HepG2 (cell line): ENCODE results near the gene FBLN5. TPM values are rescaled to one million over a fixed set of nuclear protein-coding genes. Genes with fewer than 3 reads are reported as not detected.

Source experiments
- CEBPG ChIP-seq: IDR thresholded peaks from 2 replicates; pipeline ENCODE4 v1.6.1; 2016
- FOXA1 ChIP-seq, 2 experiments: fragments of 450-650 bp in 1 of 2; sonication (generic) in 1 of 2; formaldehyde crosslinking in 1 of 2; IDR thresholded peaks; 2 replicates each; pipeline versions ENCODE4 v1.4.0 to v1.6.1; 2016 to 2020; ENCODE audit warnings: missing genetic modification reagents in 1 of 2
- GATAD2A ChIP-seq: IDR thresholded peaks from 2 replicates; pipeline ENCODE4 v1.6.1; 2016
- HHEX ChIP-seq: IDR thresholded peaks from 2 replicates; pipeline ENCODE4 v1.6.1; 2016; ENCODE audit warnings: control low read depth
- IRF2 ChIP-seq: IDR thresholded peaks from 2 replicates; pipeline ENCODE4 v1.6.1; 2018; ENCODE audit warnings: missing genetic modification reagents, missing compliant biosample characterization
- MLXIP ChIP-seq: sonication (generic); formaldehyde crosslinking; IDR thresholded peaks from 2 replicates; pipeline ENCODE4 v1.9.0; 2021; ENCODE audit warnings: missing genetic modification reagents, borderline replicate concordance
- NFYC ChIP-seq: IDR thresholded peaks from 2 replicates; pipeline ENCODE4 v1.6.1; 2016; ENCODE audit warnings: missing genetic modification reagents, missing compliant biosample characterization
- NR2C2 ChIP-seq: sonication (generic); formaldehyde crosslinking; IDR thresholded peaks from 2 replicates; pipeline ENCODE4 v1.4.0; 2020; ENCODE audit warnings: missing genetic modification reagents, mild to moderate bottlenecking, moderate library complexity, borderline replicate concordance
- PITX1 ChIP-seq: sonication (generic); formaldehyde crosslinking; IDR thresholded peaks from 2 replicates; pipeline ENCODE4 v1.5.1; 2020; ENCODE audit warnings: mild to moderate bottlenecking, missing genetic modification reagents
- RFX3 ChIP-seq: IDR thresholded peaks from 2 replicates; pipeline ENCODE4 v1.6.1; 2016; ENCODE audit warnings: missing biosample characterization, missing genetic modification reagents
- SOX13 ChIP-seq, 3 experiments: fragments of 450-650 bp in 1 of 3; sonication (generic) in 1 of 3; formaldehyde crosslinking in 1 of 3; IDR thresholded peaks in 2 of 3; conservative IDR thresholded peaks in 1 of 3; 2 replicates each; pipeline versions ENCODE4 v1.5.0 to v1.6.1; 2016 to 2020; ENCODE audit warnings: antibody characterized with exemption in 1 of 3, mild to moderate bottlenecking in 1 of 3, missing compliant biosample characterization in 1 of 3, missing genetic modification reagents in 1 of 3, moderate library complexity in 1 of 3
- SP4 ChIP-seq: sonication (generic); formaldehyde crosslinking; IDR thresholded peaks from 2 replicates; pipeline ENCODE4 v1.8.1; 2023; ENCODE audit warnings: mild to moderate bottlenecking, missing genetic modification reagents
- TBX2 ChIP-seq: sonication (generic); formaldehyde crosslinking; IDR thresholded peaks from 2 replicates; pipeline ENCODE4 v1.5.0; 2020; ENCODE audit warnings: missing genetic modification reagents, mild to moderate bottlenecking, borderline replicate concordance
- TBX3 ChIP-seq: fragments of 450-650 bp; IDR thresholded peaks from 2 replicates; pipeline ENCODE4 v1.6.1; 2017; ENCODE audit warnings: antibody characterized with exemption, mild to moderate bottlenecking, inconsistent platforms, borderline replicate concordance
- TCF7 ChIP-seq: sonication (generic); IDR thresholded peaks from 2 replicates; pipeline ENCODE4 v1.6.1; 2016; ENCODE audit warnings: antibody characterized with exemption, low read depth
- TFDP2 ChIP-seq: sonication (generic); formaldehyde crosslinking; IDR thresholded peaks from 2 replicates; pipeline ENCODE4 v1.4.0; 2020; ENCODE audit warnings: missing genetic modification reagents
- ZNF263 ChIP-seq: sonication (generic); formaldehyde crosslinking; IDR thresholded peaks from 2 replicates; pipeline ENCODE4 v1.4.0; 2020; ENCODE audit warnings: missing genetic modification reagents
- ZNF274 ChIP-seq: sonication (generic); formaldehyde crosslinking; IDR thresholded peaks from 2 replicates; pipeline ENCODE4 v1.5.1; 2020; ENCODE audit warnings: mild to moderate bottlenecking, missing genetic modification reagents
- ZNF572 ChIP-seq: sonication (generic); formaldehyde crosslinking; IDR thresholded peaks from 2 replicates; pipeline ENCODE4 v1.5.1; 2020; ENCODE audit warnings: mild to moderate bottlenecking, missing genetic modification reagents
- ZNF816 ChIP-seq: sonication (generic); formaldehyde crosslinking; IDR thresholded peaks from 2 replicates; pipeline ENCODE4 v1.8.0; 2022; ENCODE audit warnings: missing genetic modification reagents, mild to moderate bottlenecking, borderline replicate concordance
- ZSCAN29 ChIP-seq: sonication (generic); formaldehyde crosslinking; conservative IDR thresholded peaks from 2 replicates; pipeline ENCODE4 v1.4.0; 2020; ENCODE audit warnings: mild to moderate bottlenecking, missing genetic modification reagents
- ZZZ3 ChIP-seq: sonication (generic); formaldehyde crosslinking; IDR thresholded peaks from 2 replicates; pipeline ENCODE4 v1.4.0; 2020; ENCODE audit warnings: missing genetic modification reagents, mild to moderate bottlenecking, borderline replicate concordance
- polyA plus RNA-seq, 8 experiments: library from polyadenylated mRNA; depleted of rRNA in 3 of 8; stranded (reverse) in 7 of 8; unstranded in 1 of 8; fragments of >200 nt; fragmentation: Illumina TruSeq in 4 of 8; extraction: Trizol in 4 of 8; gene quantifications; 2 replicates each; pipeline versions ENCODE4 v1.2.1 to v1.2.3, GENCODE V29; 2011 to 2016; ENCODE audit warnings: low read depth in 4 of 8, missing spikeins in 1 of 8, mixed read lengths in 1 of 8; ENCODE audit not compliant: insufficient read depth in 1 of 8
- total RNA-seq, 5 experiments: library from RNA; depleted of rRNA; stranded (reverse); fragments of >200 nt; fragmentation: Illumina TruSeq; extraction: Trizol; gene quantifications; 2 replicates each; pipeline ENCODE4 v1.2.3, GENCODE V29; 2016; ENCODE audit warnings: low read depth in 1 of 5

FBLN5 gene
- total and polyA plus RNA-seq, 2 of the 13 experiments (the other 11 are each of a cell fraction or from before 2014, with no cell fraction given), result 0.38 to 0.77 TPM

GRCh38 chr14:91875525-91876286, 71.8 kb downstream of the FBLN5 start (continued):
- TF ChIP-seq NR2C2 (CRISPR knock-in tag) (no peak), ZNF572 (no peak), SOX13 (IDR thresholded peaks at IDR 0.05) (no peak), SOX13 (CRISPR knock-in tag; conservative IDR thresholded peaks at IDR 0.05 in 1 of 2, IDR thresholded peaks at IDR 0.05 in 1 of 2) (no peak), NFYC (CRISPR knock-in tag) (no peak), IRF2 (no peak), TBX2 (peak; percentile 77), ZZZ3 (CRISPR knock-in tag) (no peak), ZNF274 (CRISPR knock-in tag) (no peak), MLXIP (no peak), ZNF816 (no peak), FOXA1 (IDR thresholded peaks at IDR 0.05) (no peak), FOXA1 (CRISPR knock-in tag; IDR thresholded peaks at IDR 0.05) (peak; percentile 62; the same call in 1 of the 2 replicates), TFDP2 (CRISPR knock-in tag) (no peak), SP4 (CRISPR knock-in tag) (no peak), CEBPG (CRISPR knock-in tag) (peak; percentile 28; the same call in 1 of the 2 replicates), HHEX (CRISPR knock-in tag) (peak; percentile 67; the same call in 1 of the 2 replicates), ZSCAN29 (CRISPR knock-in tag) (no peak), RFX3 (CRISPR knock-in tag) (no peak), TCF7 (peak; percentile 35; the same call in 1 of the 2 replicates), PITX1 (peak; percentile 99), ZNF263 (peak; percentile 65; the same call in 1 of the 2 replicates), TBX3 (peak; percentile 30; the same call in 1 of the 2 replicates), GATAD2A (CRISPR knock-in tag) (0 out of 2 replicates have a peak, but pooled peaks have one; percentile 14)
